Activated T-cell treated with anti-CD3 and anti-CD28 coated beads, Interleukin-2, amount 50 U/mL, for 4 hours (primary cell): Measurements from ENCODE around the gene FOXI3. TPM values are rescaled to one million over a fixed set of nuclear protein-coding genes. Genes with fewer than 3 reads are reported as not detected.
"Not testable (repeated sequence)": the region's sequence is repeated elsewhere in the genome, so short reads cannot be mapped to it uniquely, and the experiment has no call there.

Experiments used
- ATAC-seq, 2 donors: fragments of 200-7000 bp; cut with Tn5 transposase; one replicate each; pipeline ENCODE4 v1.10.0; 2021
- DNase-seq: peaks from one replicate; pipeline ENCODE4 v3.0.0-alpha.2; 2020
- H3K27me3 Mint-ChIP-seq: one replicate; pipeline ENCODE4 v1.8.0; 2021; ENCODE audit warnings: low read depth, mixed read lengths
- H3K36me3 Mint-ChIP-seq: one replicate; pipeline ENCODE4 v1.8.0; 2022; ENCODE audit warnings: mixed read lengths; ENCODE audit not compliant: insufficient read depth
- H3K4me1 Mint-ChIP-seq: one replicate; pipeline ENCODE4 v1.8.0; 2021; ENCODE audit warnings: low read depth, mixed read lengths
- H3K4me3 Mint-ChIP-seq: one replicate; pipeline ENCODE4 v1.8.0; 2021; ENCODE audit warnings: mild to moderate bottlenecking, moderate library complexity, mixed read lengths
- H3K9me3 Mint-ChIP-seq: one replicate; pipeline ENCODE4 v1.8.0; 2021; ENCODE audit warnings: mixed read lengths
- total RNA-seq, 3 donors: library from RNA; stranded (reverse); gene quantifications; one replicate each; pipeline ENCODE4 v1.2.1, GENCODE V29; 2021

FOXI3 gene
- total RNA-seq, 3 donors from 2014 or later, result not detected

DNA sequence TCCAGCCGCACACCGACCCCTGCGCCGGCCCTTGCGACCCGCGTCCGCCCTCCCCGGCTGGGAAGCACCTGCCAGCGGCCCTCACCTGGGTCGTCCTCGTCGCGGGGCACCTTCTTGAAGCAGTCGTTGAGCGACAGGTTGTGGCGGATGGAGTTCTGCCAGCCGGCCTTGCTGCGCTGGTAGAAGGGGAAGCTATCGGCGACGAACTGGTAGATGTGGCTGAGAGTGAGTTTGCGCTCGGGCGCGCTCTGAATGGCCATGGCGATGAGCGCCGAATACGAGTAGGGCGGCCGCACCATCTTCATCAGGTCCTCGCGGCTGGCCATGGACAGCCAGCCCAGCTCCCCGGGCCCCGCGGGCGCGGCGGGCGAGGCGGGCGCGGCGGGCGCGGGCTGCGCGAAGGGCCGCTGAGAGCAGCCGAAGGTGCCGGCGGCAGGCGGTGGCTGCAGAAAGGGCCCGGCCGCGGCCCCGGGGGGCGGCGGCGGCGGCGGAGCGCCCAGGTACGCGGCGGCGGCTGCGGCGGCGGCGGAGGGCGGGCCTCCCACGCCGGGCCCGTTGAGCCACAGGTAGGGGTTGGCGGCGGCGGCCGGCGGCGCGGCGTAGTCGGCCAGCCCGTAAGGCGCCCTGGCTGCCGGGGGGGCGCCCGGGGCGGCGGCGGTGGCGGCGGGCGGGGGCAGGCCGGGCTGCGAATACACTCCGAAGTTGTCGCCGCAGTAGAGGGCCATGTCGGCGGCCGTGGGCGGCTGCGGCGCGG lies 505 bp downstream of the FOXI3 start:
- H3K27me3 Mint-ChIP-seq, result peaks cover 69% of the 10 kb centered on the region
- ATAC-seq (peak; percentile 51 to 57), DNase-seq (peak; percentile 5)
- no peaks in the 10 kb centered on the region for H3K9me3 Mint-ChIP-seq
- peaks cover 7% of the 10 kb centered on the region for H3K4me1 Mint-ChIP-seq
- no peaks in the 10 kb centered on the region for H3K36me3 Mint-ChIP-seq
- peak overlapping the region; percentile 59 for H3K4me3 Mint-ChIP-seq

- DNase-seq (no peak), ATAC-seq (no peak)
- Mint-ChIP-seq H3K36me3 (no peaks in the 10 kb centered on the region), H3K9me3 (no peaks in the 10 kb centered on the region), H3K27me3 (peaks cover 65% of the 10 kb centered on the region), H3K4me1 (peaks cover 7% of the 10 kb centered on the region), H3K4me3 (peak overlapping the region; percentile 59)
Measured at GRCh38 chr2:88450925-88451810, 1.3 kb downstream of the FOXI3 start.

GRCh38 chr2:88450186-88450585 lies 2.3 kb downstream of the FOXI3 start:
- peaks cover 64% of the 10 kb centered on the region for H3K27me3 Mint-ChIP-seq
- DNase-seq, result no peak
- peaks cover 7% of the 10 kb centered on the region for H3K4me1 Mint-ChIP-seq
- H3K36me3 Mint-ChIP-seq, result no peaks in the 10 kb centered on the region
- ATAC-seq, result no peak
- no peak overlapping the region for H3K4me3 Mint-ChIP-seq
- H3K9me3 Mint-ChIP-seq, result no peaks in the 10 kb centered on the region

DNA sequence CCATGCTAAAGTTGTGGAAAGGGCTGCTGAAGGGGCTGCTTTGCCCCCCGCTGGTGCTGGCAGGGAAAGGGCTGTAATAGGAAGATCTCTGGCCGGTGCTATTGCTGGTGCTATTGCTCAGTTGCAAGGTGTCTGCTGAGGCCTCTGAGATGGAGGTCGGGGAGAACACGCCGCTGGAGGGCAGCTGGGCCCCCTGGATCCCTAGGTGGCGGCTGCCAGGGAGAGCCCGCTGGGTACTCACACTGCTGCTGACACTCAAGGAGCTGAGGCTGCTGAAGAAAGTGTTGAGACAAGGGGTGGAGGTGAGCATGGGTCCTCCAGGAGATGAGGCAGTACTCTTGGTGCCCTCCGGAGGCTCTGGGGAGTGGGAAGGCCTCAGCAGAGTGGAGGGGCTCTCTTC lies 4.2 kb downstream of the FOXI3 start:
- Mint-ChIP-seq H3K27me3 (peaks cover 59% of the 10 kb centered on the region), H3K4me1 (peaks cover 5% of the 10 kb centered on the region), H3K36me3 (no peaks in the 10 kb centered on the region), H3K4me3 (no peak overlapping the region), H3K9me3 (no peaks in the 10 kb centered on the region)
- ATAC-seq, result no peak
- DNase-seq, result no peak

GRCh38 chr2:88443353-88443938 lies 9.0 kb downstream of the FOXI3 start:
- ATAC-seq, result no peak

DNA sequence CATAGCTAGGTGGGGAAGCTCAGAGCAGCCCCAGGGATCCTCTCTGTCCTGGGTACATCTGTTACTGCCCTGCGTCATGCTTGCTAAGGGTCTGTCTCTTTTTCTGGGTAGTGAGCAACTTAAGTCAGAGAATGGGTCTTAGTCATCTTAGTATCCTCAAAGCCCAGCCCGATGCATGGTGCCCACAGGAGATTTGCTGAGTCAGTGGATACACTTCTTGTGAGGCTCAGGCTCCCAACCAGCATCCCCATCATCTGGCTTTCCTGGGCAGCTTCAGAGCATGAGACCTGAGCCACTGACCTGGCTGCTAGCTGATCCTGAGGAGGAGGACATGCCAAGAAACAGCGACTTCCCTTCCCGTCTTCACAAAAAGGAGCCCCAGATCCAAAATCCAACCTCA lies 10.0 kb downstream of the FOXI3 start:
- ATAC-seq (no peak), DNase-seq (no peak)
- H3K27me3 Mint-ChIP-seq, result peaks cover 37% of the 10 kb centered on the region
- no peaks in the 10 kb centered on the region for H3K4me1 Mint-ChIP-seq
- H3K9me3 Mint-ChIP-seq, result no peaks in the 10 kb centered on the region
- H3K36me3 Mint-ChIP-seq, result no peaks in the 10 kb centered on the region
- no peak overlapping the region for H3K4me3 Mint-ChIP-seq

More at GRCh38 chr2:88443353-88443938, 9.0 kb downstream of the FOXI3 start:
- H3K36me3 Mint-ChIP-seq, result no peaks in the 10 kb centered on the region
- H3K4me1 Mint-ChIP-seq, result no peaks in the 10 kb centered on the region
- peaks cover 43% of the 10 kb centered on the region for H3K27me3 Mint-ChIP-seq
- no peak overlapping the region for H3K4me3 Mint-ChIP-seq
- DNase-seq, result no peak
- H3K9me3 Mint-ChIP-seq, result no peaks in the 10 kb centered on the region

DNA sequence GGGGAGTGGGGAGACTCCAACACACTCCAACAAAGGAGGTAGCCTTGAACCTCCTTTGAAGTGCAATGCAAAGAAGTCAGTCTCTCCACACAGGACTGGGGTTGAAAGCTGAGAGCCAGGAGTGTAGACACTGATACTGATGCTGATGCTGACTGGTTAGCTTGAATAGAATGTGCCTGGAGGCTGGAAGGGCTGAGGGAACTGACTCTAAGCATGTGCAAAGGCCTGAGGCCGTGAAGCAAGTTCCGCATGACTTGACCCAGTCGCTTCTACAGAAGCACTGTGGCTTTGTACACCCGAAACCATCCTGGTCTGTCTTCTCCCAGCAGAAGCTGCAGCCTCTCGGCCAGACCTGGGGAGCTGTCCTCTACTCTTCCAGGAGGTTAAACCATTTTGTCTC lies 10.4 kb downstream of the FOXI3 start:
- ATAC-seq (no peak), DNase-seq (no peak)
- Mint-ChIP-seq H3K4me3 (no peak overlapping the region), H3K4me1 (no peaks in the 10 kb centered on the region), H3K9me3 (no peaks in the 10 kb centered on the region), H3K36me3 (no peaks in the 10 kb centered on the region), H3K27me3 (peaks cover 35% of the 10 kb centered on the region)

- no peak for ATAC-seq
- H3K4me1 Mint-ChIP-seq, result no peaks in the 10 kb centered on the region
Measured at GRCh38 chr2:88437010-88437409, 15.5 kb downstream of the FOXI3 start.

DNA sequence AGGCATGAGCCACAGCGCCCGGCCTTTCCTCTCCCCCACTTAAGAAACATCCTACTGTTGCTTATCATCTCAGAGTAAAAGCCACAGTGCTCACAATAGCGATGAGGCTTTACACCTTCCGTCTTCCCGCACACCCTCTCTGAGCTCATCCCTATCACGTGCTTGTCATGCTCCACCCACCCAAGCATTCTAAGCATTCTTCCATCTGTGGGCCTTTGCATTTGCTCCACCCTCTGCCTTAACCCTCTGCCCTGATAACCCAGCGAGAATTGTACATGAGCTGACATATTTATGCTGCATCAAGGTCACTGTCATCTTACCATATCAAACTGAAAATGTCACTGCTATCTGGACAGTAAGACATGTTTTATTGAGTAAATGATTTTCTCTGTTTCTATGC lies 22.6 kb downstream of the FOXI3 start:
- Mint-ChIP-seq H3K27me3 (peaks cover 2% of the 10 kb centered on the region), H3K9me3 (no peaks in the 10 kb centered on the region), H3K4me3 (no peak overlapping the region), H3K36me3 (no peaks in the 10 kb centered on the region), H3K4me1 (no peaks in the 10 kb centered on the region)
- DNase-seq, result no peak
- ATAC-seq, result no peak

More at GRCh38 chr2:88437010-88437409, 15.5 kb downstream of the FOXI3 start:
- Mint-ChIP-seq H3K4me3 (no peak overlapping the region), H3K27me3 (peaks cover 35% of the 10 kb centered on the region), H3K9me3 (no peaks in the 10 kb centered on the region), H3K36me3 (no peaks in the 10 kb centered on the region)
- DNase-seq, result no peak

GRCh38 chr2:88423733-88424132 lies 28.8 kb downstream of the FOXI3 start:
- ATAC-seq (no peak), DNase-seq (no peak)
- H3K4me1 Mint-ChIP-seq, result no peaks in the 10 kb centered on the region
- no peaks in the 10 kb centered on the region for H3K36me3 Mint-ChIP-seq
- H3K27me3 Mint-ChIP-seq, result peaks cover 14% of the 10 kb centered on the region
- H3K4me3 Mint-ChIP-seq, result no peak overlapping the region
- H3K9me3 Mint-ChIP-seq, result no peaks in the 10 kb centered on the region

GRCh38 chr2:88419051-88419450 lies 33.4 kb downstream of the FOXI3 start:
- H3K36me3 Mint-ChIP-seq, H3K4me3 Mint-ChIP-seq, DNase-seq, H3K9me3 Mint-ChIP-seq, H3K4me1 Mint-ChIP-seq, ATAC-seq: not testable (repeated sequence)
- peaks cover 21% of the 10 kb centered on the region for H3K27me3 Mint-ChIP-seq

DNA sequence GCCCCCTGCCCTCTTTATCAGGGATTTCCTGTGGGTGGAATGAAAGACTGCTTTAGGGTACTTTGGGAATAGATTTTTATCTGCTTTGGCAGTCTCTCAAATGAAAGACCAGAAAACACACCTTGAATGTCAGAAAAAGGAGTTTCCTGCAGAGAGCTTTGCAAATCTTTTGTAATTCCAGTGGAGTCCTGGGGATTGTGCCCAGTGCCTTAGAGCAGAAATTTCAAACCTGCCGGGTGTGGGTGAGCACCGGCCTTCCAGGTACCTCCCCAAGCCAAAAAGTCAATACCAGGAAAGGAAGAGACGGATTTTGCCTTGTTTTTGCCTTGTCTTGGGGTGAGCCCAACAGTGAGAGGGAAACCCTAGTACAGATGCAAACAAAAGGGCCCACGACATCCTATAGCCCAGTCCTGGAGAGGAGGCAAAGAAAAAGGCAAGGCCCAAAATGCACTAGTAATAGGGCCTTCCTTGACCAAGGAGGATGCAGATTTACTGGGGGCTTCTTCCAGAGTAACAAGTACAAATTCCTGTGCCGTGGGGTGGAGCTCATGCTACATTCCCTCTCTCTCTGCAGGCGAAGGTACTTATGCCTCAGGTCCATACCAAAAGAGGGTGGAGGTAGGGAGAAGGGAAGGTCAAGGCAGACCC lies 36.4 kb downstream of the FOXI3 start:
- DNase-seq, result no peak
- no peaks in the 10 kb centered on the region for H3K36me3 Mint-ChIP-seq
- peaks cover 21% of the 10 kb centered on the region for H3K27me3 Mint-ChIP-seq
- ATAC-seq, result no peak
- H3K4me1 Mint-ChIP-seq, result no peaks in the 10 kb centered on the region
- no peak overlapping the region for H3K4me3 Mint-ChIP-seq
- no peaks in the 10 kb centered on the region for H3K9me3 Mint-ChIP-seq

DNA sequence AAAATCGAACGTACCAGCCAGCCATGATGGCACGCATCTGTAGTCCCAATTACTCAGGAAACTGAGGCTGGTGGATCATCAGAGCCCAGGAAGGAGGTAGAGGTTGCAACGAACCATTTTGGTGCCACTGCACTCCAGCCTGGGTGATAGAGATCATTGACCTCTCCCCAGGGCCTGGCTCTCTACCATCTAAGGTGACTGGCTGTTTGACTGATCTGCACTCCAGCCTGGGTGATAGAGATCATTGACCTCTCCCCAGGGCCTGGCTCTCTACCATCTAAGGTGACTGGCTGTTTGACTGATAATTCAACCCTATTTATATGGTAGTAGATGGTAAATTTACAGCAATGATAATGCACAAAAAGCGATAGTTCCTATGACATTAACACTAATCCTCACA lies 43.6 kb downstream of the FOXI3 start:
- H3K4me3 Mint-ChIP-seq, H3K36me3 Mint-ChIP-seq: not testable (repeated sequence)

More for the DNA sequence above, 43.6 kb downstream of the FOXI3 start:
- not testable (repeated sequence) for ATAC-seq, H3K27me3 Mint-ChIP-seq, DNase-seq, H3K4me1 Mint-ChIP-seq, H3K9me3 Mint-ChIP-seq
